ENCODE measurements around the gene RRBP1.

GRCh38 chr20:17704589-17705317, 22.7 kb upstream of the RRBP1 start:
- TF ChIP-seq CTCF (conservative IDR thresholded peaks at IDR 0.05; ENCODE audit: low read length) (no peak), EZH2phosphoT487 (IDR thresholded peaks at IDR 0.05; ENCODE audit: borderline replicate concordance) (no peak)
